OCI-LY7 (cell line): ENCODE measurements around the gene UBQLNL.

Experiments used
- CTCF ChIP-seq: fragments of 200-600 bp; sonication (generic); conservative IDR thresholded peaks from 2 replicates; pipeline ENCODE4 v1.5.1; 2014; ENCODE audit warnings: mild to moderate bottlenecking, antibody characterized with exemption, low read length, moderate library complexity, mixed read lengths
- EZH2phosphoT487 ChIP-seq: fragments of 200-600 bp; sonication (generic); IDR thresholded peaks from 2 replicates; pipeline ENCODE4 v1.6.1; 2018; ENCODE audit warnings: low read depth, borderline replicate concordance, mild to moderate bottlenecking, mixed run types, antibody characterized with exemption, low read length, moderate library complexity, mixed read lengths

- no peak for TF ChIP-seq CTCF
- TF ChIP-seq EZH2phosphoT487: no peak
Measured at GRCh38 chr11:5499671-5500070, 16.8 kb downstream of the UBQLNL start.
